ENCODE data around the gene SCLY. TPM values are rescaled to one million over a fixed set of nuclear protein-coding genes. Genes with fewer than 3 reads are reported as not detected.

The SCLY gene
- total and polyA plus RNA-seq, 2 of the 13 experiments (the other 11 are each of a cell fraction or from before 2014, with no cell fraction given), result 27.9 to 38.6 TPM

DNA sequence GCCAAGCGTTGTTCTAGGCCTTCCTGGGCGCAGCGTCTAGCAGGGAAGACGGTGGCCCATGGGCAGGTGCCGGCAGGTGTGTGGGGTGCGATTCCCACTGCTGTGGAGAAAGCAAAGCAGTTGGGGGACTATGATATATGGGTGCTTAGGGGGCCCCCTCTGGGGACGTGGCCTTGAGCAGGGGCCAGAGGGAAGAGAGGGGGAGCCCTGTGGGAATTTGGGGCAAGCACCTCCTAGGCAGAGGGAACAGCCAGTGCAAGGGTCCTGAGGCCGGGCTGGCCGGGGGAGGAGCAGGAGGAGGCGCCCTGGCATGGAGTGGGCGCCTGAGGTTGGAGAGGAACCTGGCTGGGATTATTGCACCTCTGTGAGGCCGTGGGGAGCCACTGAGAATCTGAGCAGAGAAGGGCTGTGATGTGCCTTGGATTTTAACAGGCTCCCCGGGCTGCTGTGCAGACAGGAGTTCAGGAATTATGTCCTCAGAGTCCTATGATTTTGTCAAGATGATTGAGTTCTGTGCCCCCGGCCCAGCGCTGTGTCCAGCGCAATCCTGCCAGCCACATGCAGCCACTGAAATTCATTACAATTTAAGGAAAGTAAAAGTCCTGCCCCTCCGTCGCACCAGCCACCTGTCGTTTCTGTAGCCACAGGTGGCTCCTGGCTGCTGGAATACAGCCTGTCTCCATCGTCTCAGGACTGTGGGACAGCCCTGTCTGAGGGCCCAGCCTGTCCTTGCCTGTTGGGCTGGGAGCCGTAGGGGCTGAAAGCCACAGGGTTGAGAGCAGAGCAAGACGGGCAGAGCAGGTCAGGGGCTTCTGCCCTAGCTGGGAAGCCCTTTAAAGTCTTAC is 68.6 kb downstream of the SCLY start:
- in situ Hi-C loops (cut with HindIII; ENCODE audit: extremely low pct_ligation_motif_present, low pct_unique_long_range_greater_than_20kb) (no loop called here), intact Hi-C loops (cut with micrococcal nuclease; ENCODE audit: unreplicated experiment) (no loop called here)
- H3K9me3 ChIP-seq (ENCODE audit: low read length), result no peaks in the 10 kb centered on the region
- peaks cover 9% of the 10 kb centered on the region for H3K4me1 ChIP-seq (ENCODE audit: insufficient read depth, low read length)
- H3K9ac ChIP-seq (ENCODE audit: insufficient read depth, low read depth, low read length), result no peak overlapping the region
- no peak overlapping the region for H3K27ac ChIP-seq (ENCODE audit: extremely low read length, insufficient read depth, low read length)
- ATAC-seq (no peak), DNase-seq (ENCODE audit: low spot score) (no peak), FAIRE-seq (no peak)
- no peaks in the 10 kb centered on the region for H3K36me3 ChIP-seq (replicated peaks in 1 of 2; ENCODE audit: control insufficient read depth in 1 of 2, insufficient read depth in 2 of 2, low read length in 2 of 2)
- BruUV-seq (replicated peaks), result no TSS peak
- H3K4me2 ChIP-seq (ENCODE audit: low read depth, low read length), result no peak overlapping the region
- H3K27me3 ChIP-seq (ENCODE audit: control insufficient read depth in 1 of 2, insufficient read depth in 2 of 2, low read length in 2 of 2), result peaks cover 1 to 13% of the 10 kb centered on the region in 2 experiments; a peak in 2 of 5 replicates
- H2AFZ ChIP-seq (ENCODE audit: low read length), result no peak overlapping the region
- POLR2A ChIA-PET, result no interaction called here
- H4K20me1 ChIP-seq (ENCODE audit: insufficient read depth, low read length), result no peaks in the 10 kb centered on the region
- 71% methylated on average over 22 of the region's 22 CpGs for WGBS (ENCODE audit: low lambda C conversion rate)
- CTCF ChIA-PET (ENCODE audit: low intra/inter-chr PET ratio, low total read pairs), result no interaction called here
- H3K79me2 ChIP-seq (ENCODE audit: insufficient read depth, low read length), result no peaks in the 10 kb centered on the region
- H3K4me3 ChIP-seq (replicated peaks in 1 of 3; ENCODE audit: insufficient read depth in 1 of 3, low read depth in 2 of 3, low read length in 3 of 3), result no peak overlapping the region
- TF ChIP-seq GTF2F1 (IDR thresholded peaks at IDR 0.05; ENCODE audit: low read length) (no peak), DR1 (CRISPR knock-in tag; IDR thresholded peaks at IDR 0.05) (no peak), NR2F1 (CRISPR knock-in tag; IDR thresholded peaks at IDR 0.05) (no peak), ZNF577 (CRISPR knock-in tag; IDR thresholded peaks at IDR 0.05; ENCODE audit: borderline replicate concordance, low read depth) (no peak), ZBTB8A (CRISPR knock-in tag; IDR thresholded peaks at IDR 0.05; ENCODE audit: borderline replicate concordance, low read depth) (no peak), ZNF326 (CRISPR knock-in tag; IDR thresholded peaks at IDR 0.05; ENCODE audit: borderline replicate concordance) (no peak), POGZ (CRISPR knock-in tag; IDR thresholded peaks at IDR 0.05) (no peak), MIER3 (CRISPR knock-in tag; IDR thresholded peaks at IDR 0.05; ENCODE audit: borderline replicate concordance) (no peak), NFE2L1 (CRISPR knock-in tag; IDR thresholded peaks at IDR 0.05; ENCODE audit: borderline replicate concordance) (no peak), NFE2L2 (IDR thresholded peaks at IDR 0.05; ENCODE audit: low read length) (no peak), ZNF3 (CRISPR knock-in tag; IDR thresholded peaks at IDR 0.05) (no peak), CREB3 (CRISPR knock-in tag; IDR thresholded peaks at IDR 0.05) (no peak), LBX2 (CRISPR knock-in tag; IDR thresholded peaks at IDR 0.05; ENCODE audit: borderline replicate concordance) (no peak)
- TF ChIP-seq, protein P1, sequence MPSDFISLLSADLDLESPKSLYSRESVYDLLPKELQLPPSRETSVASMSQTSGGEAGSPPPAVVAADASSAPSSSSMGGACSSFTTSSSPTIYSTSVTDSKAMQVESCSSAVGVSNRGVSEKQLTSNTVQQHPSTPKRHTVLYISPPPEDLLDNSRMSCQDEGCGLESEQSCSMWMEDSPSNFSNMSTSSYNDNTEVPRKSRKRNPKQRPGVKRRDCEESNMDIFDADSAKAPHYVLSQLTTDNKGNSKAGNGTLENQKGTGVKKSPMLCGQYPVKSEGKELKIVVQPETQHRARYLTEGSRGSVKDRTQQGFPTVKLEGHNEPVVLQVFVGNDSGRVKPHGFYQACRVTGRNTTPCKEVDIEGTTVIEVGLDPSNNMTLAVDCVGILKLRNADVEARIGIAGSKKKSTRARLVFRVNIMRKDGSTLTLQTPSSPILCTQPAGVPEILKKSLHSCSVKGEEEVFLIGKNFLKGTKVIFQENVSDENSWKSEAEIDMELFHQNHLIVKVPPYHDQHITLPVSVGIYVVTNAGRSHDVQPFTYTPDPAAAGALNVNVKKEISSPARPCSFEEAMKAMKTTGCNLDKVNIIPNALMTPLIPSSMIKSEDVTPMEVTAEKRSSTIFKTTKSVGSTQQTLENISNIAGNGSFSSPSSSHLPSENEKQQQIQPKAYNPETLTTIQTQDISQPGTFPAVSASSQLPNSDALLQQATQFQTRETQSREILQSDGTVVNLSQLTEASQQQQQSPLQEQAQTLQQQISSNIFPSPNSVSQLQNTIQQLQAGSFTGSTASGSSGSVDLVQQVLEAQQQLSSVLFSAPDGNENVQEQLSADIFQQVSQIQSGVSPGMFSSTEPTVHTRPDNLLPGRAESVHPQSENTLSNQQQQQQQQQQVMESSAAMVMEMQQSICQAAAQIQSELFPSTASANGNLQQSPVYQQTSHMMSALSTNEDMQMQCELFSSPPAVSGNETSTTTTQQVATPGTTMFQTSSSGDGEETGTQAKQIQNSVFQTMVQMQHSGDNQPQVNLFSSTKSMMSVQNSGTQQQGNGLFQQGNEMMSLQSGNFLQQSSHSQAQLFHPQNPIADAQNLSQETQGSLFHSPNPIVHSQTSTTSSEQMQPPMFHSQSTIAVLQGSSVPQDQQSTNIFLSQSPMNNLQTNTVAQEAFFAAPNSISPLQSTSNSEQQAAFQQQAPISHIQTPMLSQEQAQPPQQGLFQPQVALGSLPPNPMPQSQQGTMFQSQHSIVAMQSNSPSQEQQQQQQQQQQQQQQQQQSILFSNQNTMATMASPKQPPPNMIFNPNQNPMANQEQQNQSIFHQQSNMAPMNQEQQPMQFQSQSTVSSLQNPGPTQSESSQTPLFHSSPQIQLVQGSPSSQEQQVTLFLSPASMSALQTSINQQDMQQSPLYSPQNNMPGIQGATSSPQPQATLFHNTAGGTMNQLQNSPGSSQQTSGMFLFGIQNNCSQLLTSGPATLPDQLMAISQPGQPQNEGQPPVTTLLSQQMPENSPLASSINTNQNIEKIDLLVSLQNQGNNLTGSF (CRISPR knock-in tag; IDR thresholded peaks at IDR 0.05), result no peak
- TF ChIP-seq, protein P2, sequence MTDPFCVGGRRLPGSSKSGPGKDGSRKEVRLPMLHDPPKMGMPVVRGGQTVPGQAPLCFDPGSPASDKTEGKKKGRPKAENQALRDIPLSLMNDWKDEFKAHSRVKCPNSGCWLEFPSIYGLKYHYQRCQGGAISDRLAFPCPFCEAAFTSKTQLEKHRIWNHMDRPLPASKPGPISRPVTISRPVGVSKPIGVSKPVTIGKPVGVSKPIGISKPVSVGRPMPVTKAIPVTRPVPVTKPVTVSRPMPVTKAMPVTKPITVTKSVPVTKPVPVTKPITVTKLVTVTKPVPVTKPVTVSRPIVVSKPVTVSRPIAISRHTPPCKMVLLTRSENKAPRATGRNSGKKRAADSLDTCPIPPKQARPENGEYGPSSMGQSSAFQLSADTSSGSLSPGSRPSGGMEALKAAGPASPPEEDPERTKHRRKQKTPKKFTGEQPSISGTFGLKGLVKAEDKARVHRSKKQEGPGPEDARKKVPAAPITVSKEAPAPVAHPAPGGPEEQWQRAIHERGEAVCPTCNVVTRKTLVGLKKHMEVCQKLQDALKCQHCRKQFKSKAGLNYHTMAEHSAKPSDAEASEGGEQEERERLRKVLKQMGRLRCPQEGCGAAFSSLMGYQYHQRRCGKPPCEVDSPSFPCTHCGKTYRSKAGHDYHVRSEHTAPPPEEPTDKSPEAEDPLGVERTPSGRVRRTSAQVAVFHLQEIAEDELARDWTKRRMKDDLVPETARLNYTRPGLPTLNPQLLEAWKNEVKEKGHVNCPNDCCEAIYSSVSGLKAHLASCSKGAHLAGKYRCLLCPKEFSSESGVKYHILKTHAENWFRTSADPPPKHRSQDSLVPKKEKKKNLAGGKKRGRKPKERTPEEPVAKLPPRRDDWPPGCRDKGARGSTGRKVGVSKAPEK (CRISPR knock-in tag; IDR thresholded peaks at IDR 0.05; ENCODE audit: borderline replicate concordance), result no peak
